Effector memory CD4-positive, alpha-beta T cell (primary cell): ENCODE results near the gene DENND2C.

Experiments
- DNase-seq, 3 donors: peaks; one replicate each; pipeline ENCODE4 v3.0.0-alpha.2; 2020
- H3K27ac ChIP-seq: 2 replicates; pipeline ENCODE4 v1.7.0; 2013; ENCODE audit warnings: mild to moderate bottlenecking, low read length, moderate library complexity; ENCODE audit not compliant: insufficient read depth, poor library complexity, severe bottlenecking
- H3K27me3 ChIP-seq: replicated peaks from 2 replicates; pipeline ENCODE4 v1.7.0; 2013; ENCODE audit warnings: mild to moderate bottlenecking, low read length; ENCODE audit not compliant: insufficient read depth, control insufficient read depth, poor library complexity, severe bottlenecking
- H3K36me3 ChIP-seq: 2 replicates; pipeline ENCODE4 v1.7.0; 2013; ENCODE audit warnings: mild to moderate bottlenecking, low read length, moderate library complexity; ENCODE audit not compliant: control insufficient read depth, insufficient read depth
- H3K4me1 ChIP-seq: 2 replicates; pipeline ENCODE4 v1.7.0; 2013; ENCODE audit warnings: low read length, mild to moderate bottlenecking; ENCODE audit not compliant: control insufficient read depth, insufficient read depth, poor library complexity, severe bottlenecking
- H3K4me3 ChIP-seq: 2 replicates; pipeline ENCODE4 v1.7.0; 2013; ENCODE audit warnings: low read length, low read depth, mild to moderate bottlenecking; ENCODE audit not compliant: insufficient read depth, poor library complexity, severe bottlenecking
- H3K9me3 ChIP-seq: 2 replicates; pipeline ENCODE4 v1.7.0; 2013; ENCODE audit warnings: mild to moderate bottlenecking, low read length, moderate library complexity; ENCODE audit not compliant: control insufficient read depth

DENND2C gene

GRCh38 chr1:114685851-114686250 lies 16.0 kb upstream of the DENND2C start:
- Histone ChIP-seq H3K4me3 (no peak overlapping the region), H3K9me3 (no peaks in the 10 kb centered on the region), H3K27ac (no peak overlapping the region), H3K4me1 (no peaks in the 10 kb centered on the region), H3K36me3 (no peaks in the 10 kb centered on the region), H3K27me3 (no peaks in the 10 kb centered on the region)
- DNase-seq: no peak

- Histone ChIP-seq H3K36me3 (no peaks in the 10 kb centered on the region), H3K27me3 (no peaks in the 10 kb centered on the region), H3K4me1 (no peaks in the 10 kb centered on the region), H3K27ac (no peak overlapping the region), H3K9me3 (no peaks in the 10 kb centered on the region), H3K4me3 (no peak overlapping the region)
- no peak for DNase-seq
Measured at GRCh38 chr1:114677691-114678090, 7.8 kb upstream of the DENND2C start.

- H3K36me3 ChIP-seq: no peaks in the 10 kb centered on the region
- H3K27ac ChIP-seq: no peak overlapping the region
- H3K4me1 ChIP-seq: no peaks in the 10 kb centered on the region
- no peaks in the 10 kb centered on the region for H3K9me3 ChIP-seq
- DNase-seq: no peak
- H3K4me3 ChIP-seq: no peak overlapping the region
- H3K27me3 ChIP-seq: no peaks in the 10 kb centered on the region
Measured at GRCh38 chr1:114676115-114676514, 6.3 kb upstream of the DENND2C start.

- H3K36me3 ChIP-seq: no peaks in the 10 kb centered on the region
- peaks cover 4% of the 10 kb centered on the region for H3K4me1 ChIP-seq
- H3K9me3 ChIP-seq: no peaks in the 10 kb centered on the region
- no peak overlapping the region for H3K4me3 ChIP-seq
- no peaks in the 10 kb centered on the region for H3K27me3 ChIP-seq
- no peak overlapping the region for H3K27ac ChIP-seq
- DNase-seq: no peak
Measured at GRCh38 chr1:114671939-114672275, 2.1 kb upstream of the DENND2C start.

- no peak for DNase-seq
- H3K27me3 ChIP-seq: no peaks in the 10 kb centered on the region
- no peaks in the 10 kb centered on the region for H3K36me3 ChIP-seq
- no peaks in the 10 kb centered on the region for H3K9me3 ChIP-seq
- no peak overlapping the region for H3K4me3 ChIP-seq
- no peak overlapping the region for H3K27ac ChIP-seq
- peaks cover 4% of the 10 kb centered on the region for H3K4me1 ChIP-seq
Measured at GRCh38 chr1:114671011-114671938, 1.4 kb upstream of the DENND2C start.

- Histone ChIP-seq H3K36me3 (no peaks in the 10 kb centered on the region), H3K27ac (peak overlapping the region; percentile 22), H3K9me3 (no peaks in the 10 kb centered on the region), H3K4me1 (peaks cover 4% of the 10 kb centered on the region), H3K4me3 (peak overlapping the region; percentile 81), H3K27me3 (no peaks in the 10 kb centered on the region)
- peak; percentile 76 to 82 (median 77) for DNase-seq
Measured at GRCh38 chr1:114670083-114671010, 498 bp upstream of the DENND2C start.

GRCh38 chr1:114668784-114669561 lies 876 bp downstream of the DENND2C start:
- peak overlapping the region; percentile 19 for H3K27ac ChIP-seq

GRCh38 chr1:114668373-114668772 lies 1.5 kb downstream of the DENND2C start:
- Histone ChIP-seq H3K4me3 (no peak overlapping the region), H3K27me3 (no peaks in the 10 kb centered on the region), H3K27ac (no peak overlapping the region), H3K4me1 (peaks cover 4% of the 10 kb centered on the region), H3K9me3 (no peaks in the 10 kb centered on the region), H3K36me3 (no peaks in the 10 kb centered on the region)
- no peak for DNase-seq

More at GRCh38 chr1:114668784-114669561, 876 bp downstream of the DENND2C start:
- Histone ChIP-seq H3K9me3 (no peaks in the 10 kb centered on the region), H3K4me3 (peak overlapping the region; percentile 81), H3K4me1 (peaks cover 4% of the 10 kb centered on the region), H3K36me3 (no peaks in the 10 kb centered on the region), H3K27me3 (no peaks in the 10 kb centered on the region)
- no peak for DNase-seq

GRCh38 chr1:114666954-114667353 lies 2.9 kb downstream of the DENND2C start:
- Histone ChIP-seq H3K36me3 (no peaks in the 10 kb centered on the region), H3K4me3 (no peak overlapping the region), H3K4me1 (peaks cover 4% of the 10 kb centered on the region), H3K27ac (no peak overlapping the region), H3K27me3 (no peaks in the 10 kb centered on the region), H3K9me3 (no peaks in the 10 kb centered on the region)
- DNase-seq: no peak
